ENCODE data around the gene LRRFIP1.
"Not testable (repeated sequence)": the region's sequence is repeated elsewhere in the genome, so short reads cannot be mapped to it uniquely, and the experiment has no call there.

LRRFIP1 gene

GRCh38 chr2:237603049-237603717, 24.2 kb upstream of the LRRFIP1 start:
- H3K27ac ChIP-seq (ENCODE audit: poor library complexity, severe bottlenecking), result no peak overlapping the region
- H3K36me3 ChIP-seq (ENCODE audit: low read depth), result no peaks in the 10 kb centered on the region
- no peaks in the 10 kb centered on the region for H3K4me1 ChIP-seq (ENCODE audit: insufficient read depth, poor library complexity, severe bottlenecking)
- no peak overlapping the region for H3K4me3 ChIP-seq (ENCODE audit: severe bottlenecking)
- DNase-seq (ENCODE audit: low spot score) (no peak), ATAC-seq (ENCODE audit: low read depth) (no peak)
- no peaks in the 10 kb centered on the region for H3K27me3 ChIP-seq (ENCODE audit: insufficient read depth, poor library complexity, severe bottlenecking)
- no peaks in the 10 kb centered on the region for H3K9me3 ChIP-seq (ENCODE audit: severe bottlenecking)
- TF ChIP-seq, protein P1, sequence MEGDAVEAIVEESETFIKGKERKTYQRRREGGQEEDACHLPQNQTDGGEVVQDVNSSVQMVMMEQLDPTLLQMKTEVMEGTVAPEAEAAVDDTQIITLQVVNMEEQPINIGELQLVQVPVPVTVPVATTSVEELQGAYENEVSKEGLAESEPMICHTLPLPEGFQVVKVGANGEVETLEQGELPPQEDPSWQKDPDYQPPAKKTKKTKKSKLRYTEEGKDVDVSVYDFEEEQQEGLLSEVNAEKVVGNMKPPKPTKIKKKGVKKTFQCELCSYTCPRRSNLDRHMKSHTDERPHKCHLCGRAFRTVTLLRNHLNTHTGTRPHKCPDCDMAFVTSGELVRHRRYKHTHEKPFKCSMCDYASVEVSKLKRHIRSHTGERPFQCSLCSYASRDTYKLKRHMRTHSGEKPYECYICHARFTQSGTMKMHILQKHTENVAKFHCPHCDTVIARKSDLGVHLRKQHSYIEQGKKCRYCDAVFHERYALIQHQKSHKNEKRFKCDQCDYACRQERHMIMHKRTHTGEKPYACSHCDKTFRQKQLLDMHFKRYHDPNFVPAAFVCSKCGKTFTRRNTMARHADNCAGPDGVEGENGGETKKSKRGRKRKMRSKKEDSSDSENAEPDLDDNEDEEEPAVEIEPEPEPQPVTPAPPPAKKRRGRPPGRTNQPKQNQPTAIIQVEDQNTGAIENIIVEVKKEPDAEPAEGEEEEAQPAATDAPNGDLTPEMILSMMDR (IDR thresholded peaks at IDR 0.05; ENCODE audit: poor library complexity, severe bottlenecking), result no peak

GRCh38 chr2:237603718-237604362, 23.5 kb upstream of the LRRFIP1 start:
- Histone ChIP-seq H3K4me3 (ENCODE audit: severe bottlenecking) (no peak overlapping the region), H3K9me3 (ENCODE audit: severe bottlenecking) (no peaks in the 10 kb centered on the region), H3K27me3 (ENCODE audit: insufficient read depth, poor library complexity, severe bottlenecking) (no peaks in the 10 kb centered on the region), H3K27ac (ENCODE audit: poor library complexity, severe bottlenecking) (no peak overlapping the region), H3K36me3 (ENCODE audit: low read depth) (no peaks in the 10 kb centered on the region), H3K4me1 (ENCODE audit: insufficient read depth, poor library complexity, severe bottlenecking) (no peaks in the 10 kb centered on the region)
- ATAC-seq (ENCODE audit: low read depth) (peak; percentile 66; the same call in 2 of the 3 replicates), DNase-seq (ENCODE audit: low spot score) (no peak)
- TF ChIP-seq, protein P1 (IDR thresholded peaks at IDR 0.05; ENCODE audit: poor library complexity, severe bottlenecking), result no peak

DNA sequence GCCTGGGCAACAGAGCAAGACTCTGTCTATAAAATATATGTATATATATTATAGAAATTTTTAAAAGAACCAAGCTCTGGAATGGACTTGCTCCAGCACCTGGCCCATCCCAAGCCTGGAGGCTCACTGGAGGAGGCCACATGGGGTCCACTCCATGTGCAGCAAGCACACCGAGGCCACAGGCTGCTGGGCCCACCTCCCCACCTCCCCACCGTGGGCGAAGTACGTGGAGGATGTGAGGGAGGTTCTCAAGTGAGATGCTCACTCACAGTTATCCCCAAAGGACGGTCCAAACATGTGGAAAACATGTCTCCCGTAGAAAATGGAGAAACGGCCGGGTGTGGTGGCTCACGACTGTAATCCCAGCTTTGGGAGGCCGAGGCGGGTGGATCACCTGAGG, 23.0 kb upstream of the LRRFIP1 start:
- H3K27ac ChIP-seq (ENCODE audit: poor library complexity, severe bottlenecking), result no peak overlapping the region
- DNase-seq (ENCODE audit: low spot score) (no peak), ATAC-seq (ENCODE audit: low read depth) (no peak)
- no peak overlapping the region for H3K4me3 ChIP-seq (ENCODE audit: severe bottlenecking)
- H3K9me3 ChIP-seq (ENCODE audit: severe bottlenecking), result no peaks in the 10 kb centered on the region
- no peaks in the 10 kb centered on the region for H3K4me1 ChIP-seq (ENCODE audit: insufficient read depth, poor library complexity, severe bottlenecking)
- no peaks in the 10 kb centered on the region for H3K36me3 ChIP-seq (ENCODE audit: low read depth)
- TF ChIP-seq, protein P1 (IDR thresholded peaks at IDR 0.05; ENCODE audit: poor library complexity, severe bottlenecking), result no peak
- H3K27me3 ChIP-seq (ENCODE audit: insufficient read depth, poor library complexity, severe bottlenecking), result no peaks in the 10 kb centered on the region

GRCh38 chr2:237604960-237605359, 22.4 kb upstream of the LRRFIP1 start:
- no peak for ATAC-seq (ENCODE audit: low read depth)

DNA sequence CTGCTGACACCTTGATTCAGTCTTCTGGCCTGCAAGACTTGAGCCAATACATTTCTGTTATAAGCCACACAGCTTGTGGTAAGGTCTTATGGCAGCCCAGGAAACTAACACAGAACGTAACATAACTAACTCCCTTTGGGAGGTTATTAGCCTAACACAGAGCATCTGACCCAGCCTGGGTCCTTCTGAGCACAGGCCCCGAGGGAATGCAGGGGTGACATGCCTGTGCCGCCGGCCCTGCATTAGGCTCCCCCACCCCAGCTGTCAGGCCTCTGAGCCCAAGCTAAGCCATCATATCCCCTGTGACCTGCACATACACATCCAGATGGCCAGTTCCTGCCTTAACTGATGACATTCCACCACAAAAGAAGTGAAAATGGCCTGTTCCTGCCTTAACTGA, 20.9 kb upstream of the LRRFIP1 start:
- not testable (repeated sequence) for H3K4me3 ChIP-seq (ENCODE audit: severe bottlenecking); H3K36me3 ChIP-seq (ENCODE audit: low read depth); ATAC-seq (ENCODE audit: low read depth); H3K27ac ChIP-seq (ENCODE audit: poor library complexity, severe bottlenecking); H3K27me3 ChIP-seq (ENCODE audit: insufficient read depth, poor library complexity, severe bottlenecking); H3K9me3 ChIP-seq (ENCODE audit: severe bottlenecking); H3K4me1 ChIP-seq (ENCODE audit: insufficient read depth, poor library complexity, severe bottlenecking); DNase-seq (ENCODE audit: low spot score)

More at GRCh38 chr2:237604960-237605359, 22.4 kb upstream of the LRRFIP1 start:
- Histone ChIP-seq H3K9me3 (ENCODE audit: severe bottlenecking) (no peaks in the 10 kb centered on the region), H3K27me3 (ENCODE audit: insufficient read depth, poor library complexity, severe bottlenecking) (no peaks in the 10 kb centered on the region), H3K4me3 (ENCODE audit: severe bottlenecking) (no peak overlapping the region), H3K36me3 (ENCODE audit: low read depth) (no peaks in the 10 kb centered on the region), H3K4me1 (ENCODE audit: insufficient read depth, poor library complexity, severe bottlenecking) (no peaks in the 10 kb centered on the region), H3K27ac (ENCODE audit: poor library complexity, severe bottlenecking) (no peak overlapping the region)
- no peak for DNase-seq (ENCODE audit: low spot score)
- TF ChIP-seq, protein P1 (IDR thresholded peaks at IDR 0.05; ENCODE audit: poor library complexity, severe bottlenecking), result no peak
